Activated effector memory CD4-positive, alpha-beta T cell treated with anti-CD3 and anti-CD28 coated beads, Interleukin-2, amount 50 U/mL, for 16 hours (primary cell): ENCODE results near the gene CCDC107.

ENCODE experiments used
- DNase-seq: peaks from one replicate; pipeline ENCODE4 v3.0.0-alpha.2; 2020

The CCDC107 gene

DNA sequence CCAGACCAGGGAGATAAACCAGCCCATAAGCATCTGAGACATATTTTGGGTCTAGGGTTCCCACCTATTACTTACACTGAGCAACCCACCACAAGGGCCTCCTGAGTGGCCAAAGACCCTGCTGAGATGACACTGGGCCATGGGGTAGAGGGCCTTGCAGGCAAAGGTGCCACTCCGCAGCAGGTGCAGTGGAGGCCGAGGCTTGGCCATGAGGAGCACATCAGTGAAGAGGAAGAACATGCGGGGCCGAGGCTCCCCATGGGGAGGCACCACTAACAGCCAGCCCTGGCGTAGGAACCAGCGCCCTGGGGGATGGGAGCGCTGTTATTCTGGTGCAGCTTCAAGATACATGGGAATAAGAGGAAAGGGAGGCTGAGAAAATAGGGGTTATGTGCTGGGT is 4.3 kb downstream of the CCDC107 start:
- no peak for DNase-seq

- DNase-seq, result peak; percentile 91
Measured at GRCh38 chr9:35664531-35665470, 6.7 kb downstream of the CCDC107 start, which contains the start of gene ARHGEF39. Gene ARHGEF39, minus strand, starts transcription at chr9:35665195. Its CDS starts 26 bp downstream, at chr9:35665169.

GRCh38 chr9:35665471-35665818 is 7.4 kb downstream of the CCDC107 start:
- DNase-seq, result no peak

DNA sequence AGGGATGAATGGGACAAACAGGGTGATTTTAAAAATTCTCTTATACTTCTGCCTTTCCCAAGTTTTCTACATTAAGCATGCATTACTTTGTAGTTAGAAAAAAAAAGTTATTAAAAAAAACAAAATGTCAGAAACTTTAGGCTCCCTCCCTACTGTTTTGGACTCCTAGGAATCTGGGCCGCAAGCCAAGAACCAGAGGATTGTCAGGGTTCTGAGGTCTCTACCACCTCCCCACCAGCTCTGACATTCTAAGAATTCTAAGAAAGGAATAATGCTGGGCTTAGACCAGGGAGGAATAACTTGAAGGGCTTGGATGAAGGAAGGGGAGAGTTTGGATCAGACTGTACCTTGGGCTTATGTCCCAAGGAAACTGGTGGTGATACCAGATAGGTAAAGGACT is 8.0 kb downstream of the CCDC107 start:
- DNase-seq, result no peak

- DNase-seq, result no peak
Measured at GRCh38 chr9:35666549-35666948, 8.5 kb downstream of the CCDC107 start.

DNA sequence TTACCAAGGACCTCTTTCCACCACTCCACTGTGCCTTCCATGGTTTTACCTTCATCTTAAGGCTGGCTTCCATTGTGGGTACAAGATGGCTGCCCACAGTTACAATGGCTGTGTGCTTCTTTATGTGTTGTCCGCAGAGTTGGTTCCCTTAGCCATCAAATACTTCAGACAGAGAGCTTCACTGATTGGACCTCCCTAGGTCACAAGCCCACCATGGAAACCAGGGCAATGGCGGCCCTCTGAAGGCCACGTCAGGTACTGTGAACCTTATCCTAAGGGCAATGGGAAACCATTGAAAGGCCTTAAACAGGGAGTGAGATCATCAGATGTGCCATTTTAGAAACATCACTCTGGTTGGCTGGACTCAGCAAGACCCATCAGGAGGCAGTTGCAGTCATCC is 9.8 kb downstream of the CCDC107 start:
- no peak for DNase-seq

DNA sequence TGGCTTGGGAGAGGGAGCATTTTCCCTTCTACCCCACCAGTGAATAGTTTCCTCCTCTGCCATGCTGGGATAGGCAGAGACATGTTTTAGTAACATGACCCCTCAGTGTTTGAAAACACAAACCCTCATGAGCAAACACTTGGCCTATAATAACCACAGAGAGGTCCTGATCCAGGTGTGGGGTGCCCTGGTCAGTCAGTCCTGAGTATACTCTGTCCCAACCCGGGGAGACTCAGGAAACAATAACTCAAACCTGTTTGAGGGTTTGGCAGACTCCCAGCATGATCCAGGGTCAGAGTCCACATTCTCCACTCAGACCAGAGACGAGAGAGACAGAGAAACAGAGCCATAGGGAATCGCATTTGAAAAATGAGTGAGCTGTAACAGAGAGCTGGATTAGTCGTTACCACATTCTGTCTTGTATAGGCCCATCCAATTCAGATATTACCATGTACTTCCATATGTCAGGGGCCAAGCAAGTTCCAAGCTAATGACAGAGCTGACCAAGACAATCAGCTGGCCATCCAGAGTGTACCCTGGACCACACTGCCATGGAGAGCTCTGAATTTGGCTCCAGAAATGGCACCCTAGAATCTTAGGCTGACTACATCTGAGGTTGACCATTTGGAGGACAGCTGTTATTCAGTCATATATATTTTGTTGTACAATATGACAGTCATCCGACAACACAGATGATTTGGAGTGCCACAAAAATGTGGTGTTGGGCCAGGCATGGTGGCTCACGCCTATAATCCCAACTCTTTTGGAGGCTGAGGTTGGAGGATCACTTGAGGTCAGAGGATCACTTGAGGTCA is 11.4 kb downstream of the CCDC107 start:
- no peak for DNase-seq

DNA sequence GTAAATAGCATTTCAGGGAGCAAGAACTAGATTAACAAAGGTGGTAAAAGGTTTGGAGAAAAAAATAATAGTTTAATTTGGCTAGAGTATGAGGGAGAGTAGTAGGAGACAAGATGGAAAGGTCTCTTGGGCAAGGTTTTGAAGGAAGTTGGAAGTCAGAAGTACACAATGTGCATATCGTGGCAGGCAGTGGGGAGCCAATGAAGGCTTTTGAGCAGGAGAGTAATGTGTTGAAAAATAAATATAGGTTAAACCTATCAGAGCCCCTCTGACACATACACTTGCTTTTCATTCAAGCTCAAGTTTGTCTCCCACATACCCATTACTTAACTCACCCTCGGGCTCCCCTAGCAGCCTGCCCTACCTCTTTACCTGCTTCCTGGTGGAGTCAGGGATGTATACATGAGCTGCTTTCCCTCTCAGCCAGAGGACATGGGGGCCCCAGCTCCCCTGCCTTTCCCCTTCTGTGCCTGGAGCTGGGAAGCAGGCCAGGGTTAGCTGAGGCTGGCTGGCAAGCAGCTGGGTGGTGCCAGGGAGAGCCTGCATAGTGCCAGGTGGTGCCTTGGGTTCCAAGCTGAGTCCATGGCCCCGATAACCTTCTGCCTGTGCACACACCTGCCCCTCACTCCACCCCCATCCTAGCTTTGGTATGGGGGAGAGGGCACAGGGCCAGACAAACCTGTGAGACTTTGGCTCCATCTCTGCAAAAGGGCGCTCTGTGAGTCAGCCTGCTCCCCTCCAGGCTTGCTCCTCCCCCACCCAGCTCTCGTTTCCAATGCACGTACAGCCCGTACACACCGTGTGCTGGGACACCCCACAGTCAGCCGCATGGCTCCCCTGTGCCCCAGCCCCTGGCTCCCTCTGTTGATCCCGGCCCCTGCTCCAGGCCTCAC is 15.3 kb downstream of the CCDC107 start, which contains the start of gene CA9:
Gene CA9, plus strand, starts transcription at position 797 of the 893 bp plus-strand sequence. Its CDS starts 32 bp downstream, at position 829.
- no peak for DNase-seq

DNA sequence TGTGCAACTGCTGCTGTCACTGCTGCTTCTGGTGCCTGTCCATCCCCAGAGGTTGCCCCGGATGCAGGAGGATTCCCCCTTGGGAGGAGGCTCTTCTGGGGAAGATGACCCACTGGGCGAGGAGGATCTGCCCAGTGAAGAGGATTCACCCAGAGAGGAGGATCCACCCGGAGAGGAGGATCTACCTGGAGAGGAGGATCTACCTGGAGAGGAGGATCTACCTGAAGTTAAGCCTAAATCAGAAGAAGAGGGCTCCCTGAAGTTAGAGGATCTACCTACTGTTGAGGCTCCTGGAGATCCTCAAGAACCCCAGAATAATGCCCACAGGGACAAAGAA is 15.9 kb downstream of the CCDC107 start:
- no peak for DNase-seq

DNA sequence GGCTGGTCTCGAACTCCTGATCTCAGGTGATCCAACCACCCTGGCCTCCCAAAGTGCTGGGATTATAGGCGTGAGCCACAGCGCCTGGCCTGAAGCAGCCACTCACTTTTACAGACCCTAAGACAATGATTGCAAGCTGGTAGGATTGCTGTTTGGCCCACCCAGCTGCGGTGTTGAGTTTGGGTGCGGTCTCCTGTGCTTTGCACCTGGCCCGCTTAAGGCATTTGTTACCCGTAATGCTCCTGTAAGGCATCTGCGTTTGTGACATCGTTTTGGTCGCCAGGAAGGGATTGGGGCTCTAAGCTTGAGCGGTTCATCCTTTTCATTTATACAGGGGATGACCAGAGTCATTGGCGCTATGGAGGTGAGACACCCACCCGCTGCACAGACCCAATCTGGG is 17.1 kb downstream of the CCDC107 start:
- DNase-seq, result no peak

- peak; percentile 73 for DNase-seq
Measured at GRCh38 chr9:35675732-35676392, 17.8 kb downstream of the CCDC107 start.

DNA sequence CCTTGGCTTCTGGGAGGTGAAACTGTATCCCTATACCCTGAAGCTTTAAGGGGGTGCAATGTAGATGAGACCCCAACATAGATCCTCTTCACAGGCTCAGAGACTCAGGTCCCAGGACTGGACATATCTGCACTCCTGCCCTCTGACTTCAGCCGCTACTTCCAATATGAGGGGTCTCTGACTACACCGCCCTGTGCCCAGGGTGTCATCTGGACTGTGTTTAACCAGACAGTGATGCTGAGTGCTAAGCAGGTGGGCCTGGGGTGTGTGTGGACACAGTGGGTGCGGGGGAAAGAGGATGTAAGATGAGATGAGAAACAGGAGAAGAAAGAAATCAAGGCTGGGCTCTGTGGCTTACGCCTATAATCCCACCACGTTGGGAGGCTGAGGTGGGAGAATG is 21.0 kb downstream of the CCDC107 start:
- no peak for DNase-seq

GRCh38 chr9:35679766-35680330 is 21.8 kb downstream of the CCDC107 start:
- no peak for DNase-seq

DNA sequence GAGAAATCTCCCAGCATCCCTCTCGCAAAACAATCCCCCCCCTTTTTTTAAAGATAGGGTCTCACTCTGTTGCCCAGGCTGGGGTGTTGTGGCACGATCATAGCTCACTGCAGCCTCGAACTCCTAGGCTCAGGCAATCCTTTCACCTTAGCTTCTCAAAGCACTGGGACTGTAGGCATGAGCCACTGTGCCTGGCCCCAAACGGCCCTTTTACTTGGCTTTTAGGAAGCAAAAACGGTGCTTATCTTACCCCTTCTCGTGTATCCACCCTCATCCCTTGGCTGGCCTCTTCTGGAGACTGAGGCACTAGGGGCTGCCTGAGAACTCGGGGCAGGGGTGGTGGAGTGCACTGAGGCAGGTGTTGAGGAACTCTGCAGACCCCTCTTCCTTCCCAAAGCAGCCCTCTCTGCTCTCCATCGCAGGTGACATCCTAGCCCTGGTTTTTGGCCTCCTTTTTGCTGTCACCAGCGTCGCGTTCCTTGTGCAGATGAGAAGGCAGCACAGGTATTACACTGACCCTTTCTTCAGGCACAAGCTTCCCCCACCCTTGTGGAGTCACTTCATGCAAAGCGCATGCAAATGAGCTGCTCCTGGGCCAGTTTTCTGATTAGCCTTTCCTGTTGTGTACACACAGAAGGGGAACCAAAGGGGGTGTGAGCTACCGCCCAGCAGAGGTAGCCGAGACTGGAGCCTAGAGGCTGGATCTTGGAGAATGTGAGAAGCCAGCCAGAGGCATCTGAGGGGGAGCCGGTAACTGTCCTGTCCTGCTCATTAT is 22.4 kb downstream of the CCDC107 start:
- DNase-seq, result no peak

DNA sequence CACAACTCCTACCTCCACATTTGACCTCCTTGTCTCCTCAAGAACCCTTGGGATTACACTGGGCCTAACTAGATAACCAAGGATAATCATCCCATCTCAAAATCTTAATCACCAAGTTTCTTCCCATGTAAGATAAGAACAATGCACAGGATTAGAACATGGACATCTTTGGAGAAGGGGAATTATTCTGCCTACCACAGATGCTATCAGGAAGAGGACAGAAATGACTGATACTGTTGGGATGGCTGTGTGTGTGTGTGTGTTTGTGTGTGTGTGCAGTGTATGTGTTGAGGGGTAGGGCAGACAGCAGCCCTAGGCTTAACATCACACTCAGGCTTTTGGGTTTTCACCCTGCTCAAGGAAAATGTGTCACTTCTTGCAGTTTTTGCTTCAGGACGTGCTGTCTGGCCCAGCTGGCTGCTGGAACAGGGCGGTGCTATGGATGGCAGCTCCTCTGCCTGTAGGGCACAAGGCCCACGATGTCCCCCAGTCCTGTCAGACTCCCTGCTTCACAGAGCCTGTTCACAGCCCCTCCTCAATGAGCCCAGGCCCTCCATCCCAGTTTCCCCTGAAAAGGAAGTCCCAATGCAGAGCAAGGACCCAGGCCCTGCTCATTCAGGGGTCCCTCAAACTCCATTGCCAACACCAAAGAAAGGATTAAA is 23.4 kb downstream of the CCDC107 start:
- DNase-seq, result no peak

DNA sequence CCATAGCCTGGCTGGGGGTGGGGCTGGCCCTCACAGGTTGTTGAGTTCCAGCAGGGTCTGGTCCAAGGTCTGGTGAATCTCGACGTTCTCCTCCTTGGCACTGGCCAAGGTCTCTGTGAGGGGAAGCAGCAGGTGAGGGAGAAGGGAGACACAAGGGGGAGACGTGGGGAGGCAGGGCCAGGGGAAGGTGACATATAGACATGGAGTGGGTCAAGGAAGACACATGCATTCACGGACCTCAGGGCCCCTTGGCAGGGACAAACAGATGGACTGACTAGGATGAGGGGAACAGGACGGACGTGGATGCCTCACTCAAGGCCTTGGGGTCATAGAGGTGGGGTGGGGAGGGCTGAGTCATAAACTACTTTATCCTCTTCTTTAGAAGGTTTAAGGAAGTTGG is 24.0 kb downstream of the CCDC107 start:
- no peak for DNase-seq

- no peak for DNase-seq
Measured at GRCh38 chr9:35682520-35683315, 24.6 kb downstream of the CCDC107 start.

DNA sequence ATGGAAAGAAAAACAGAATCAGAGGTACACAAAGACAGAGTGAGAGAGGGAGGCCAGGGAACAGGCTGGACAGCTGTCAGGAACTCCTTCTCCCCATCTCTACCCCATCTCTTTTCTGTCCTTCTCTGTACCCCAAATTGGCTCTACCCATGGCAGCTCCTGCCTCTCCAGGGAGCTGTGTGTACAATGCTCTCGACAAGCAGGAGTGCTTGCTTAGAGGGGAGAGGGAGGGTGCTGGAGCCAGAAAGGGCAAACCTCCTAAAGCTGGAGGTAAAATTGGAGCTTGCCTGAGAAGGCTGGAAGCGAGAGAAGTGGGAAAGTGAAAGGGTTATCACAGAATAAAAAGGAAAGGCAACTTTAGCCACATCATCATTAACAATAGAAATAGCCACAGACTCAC is 25.2 kb downstream of the CCDC107 start:
- DNase-seq, result no peak

DNA sequence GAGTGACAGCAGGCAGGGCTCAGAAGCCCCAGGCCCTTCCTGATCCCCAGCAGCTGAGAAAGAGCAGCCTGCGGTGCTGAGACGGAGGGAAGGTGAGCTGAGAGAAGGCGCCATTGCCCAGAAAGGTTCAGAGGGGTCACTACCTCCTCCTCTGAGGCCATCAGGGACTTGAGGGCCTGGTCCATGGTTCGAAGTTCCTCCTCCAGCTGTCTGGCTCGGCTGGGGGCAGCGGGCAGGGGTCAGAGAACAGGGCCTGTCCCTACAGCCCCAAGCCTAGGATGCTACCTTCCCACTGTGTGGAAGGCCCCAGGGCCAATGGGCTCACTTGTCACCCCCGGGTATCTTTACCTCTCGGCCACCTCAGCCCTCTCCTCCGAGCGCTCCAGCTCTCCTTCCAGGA is 26.8 kb downstream of the CCDC107 start:
- DNase-seq, result no peak

DNA sequence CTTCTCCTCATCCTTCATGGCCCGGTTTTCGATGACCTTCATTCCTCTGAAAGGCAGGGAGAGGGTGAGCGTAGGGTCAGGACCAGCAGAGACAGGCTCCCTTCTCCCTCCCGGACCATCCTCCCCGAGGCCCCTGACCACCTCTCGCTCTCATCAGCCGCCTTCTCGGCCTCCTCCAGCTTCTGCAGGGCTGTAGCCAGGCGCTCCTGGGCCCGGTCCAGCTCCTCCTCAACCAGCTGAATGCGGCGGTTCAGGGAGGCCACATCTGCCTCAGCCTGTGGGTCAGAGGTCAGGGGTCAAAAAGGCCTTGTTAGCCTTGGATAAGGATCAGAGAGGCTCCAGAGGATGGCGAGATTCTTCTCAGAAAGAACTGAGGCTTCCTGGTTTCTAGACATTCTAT is 27.4 kb downstream of the CCDC107 start:
- no peak for DNase-seq
